Measurements from ENCODE around the gene DUSP16. TPM values are rescaled to one million over a fixed set of nuclear protein-coding genes. Genes with fewer than 3 reads are reported as not detected.
"Not testable (repeated sequence)": the region's sequence is repeated elsewhere in the genome, so short reads cannot be mapped to it uniquely, and the experiment has no call there.

Gene DUSP16
- total RNA-seq, 4 donors from 2014 or later, result 16.1 to 47.0 (median 40.0) TPM

GRCh38 chr12:12523229-12523628 is 39.4 kb downstream of the DUSP16 start:
- TF ChIP-seq CTCF (IDR thresholded peaks at IDR 0.05) (no peak), POLR2AphosphoS5 (IDR thresholded peaks at IDR 0.05) (no peak), POLR2A (IDR thresholded peaks at IDR 0.05) (no peak), EP300 (IDR thresholded peaks at IDR 0.05; ENCODE audit: low read depth) (no peak)
- H3K9me3 ChIP-seq, result no peaks in the 10 kb centered on the region
- no peak overlapping the region for H3K4me3 ChIP-seq
- DNase-seq, result no peak
- peaks cover 0 to 73% (median 27%) of the 10 kb centered on the region in 4 donors for H3K4me1 ChIP-seq
- H3K36me3 ChIP-seq, result no peaks in the 10 kb centered on the region
- in situ Hi-C loops (cut with MboI; ENCODE audit: low pct_ligation_motif_present in 1 of 4, low pct_unique_long_range_greater_than_20kb in 1 of 4, low sequenced_read_pairs in 3 of 4) (no loop called here), intact Hi-C loops (cut with DNase I; ENCODE audit: low total_unique reads) (no loop called here)
- peak overlapping the region in 3 of 4 donors; percentile 32 to 74 (median 68) for H3K27ac ChIP-seq
- H3K27me3 ChIP-seq, result no peaks in the 10 kb centered on the region

GRCh38 chr12:12522657-12523056 is 40.0 kb downstream of the DUSP16 start:
- intact Hi-C loops (cut with DNase I; ENCODE audit: low total_unique reads); H3K9me3 ChIP-seq; in situ Hi-C loops (cut with MboI; ENCODE audit: low pct_ligation_motif_present in 1 of 4, low pct_unique_long_range_greater_than_20kb in 1 of 4, low sequenced_read_pairs in 3 of 4); H3K4me3 ChIP-seq; H3K36me3 ChIP-seq; H3K27me3 ChIP-seq: not testable (repeated sequence)
- peak; percentile 57 for DNase-seq
- Histone ChIP-seq H3K4me1 (peaks cover 0 to 72% (median 24%) of the 10 kb centered on the region in 4 donors), H3K27ac (peak overlapping the region in 3 of 4 donors; percentile 35 to 74 (median 68))
- 80% methylated on average over 1 to 4 of the region's 4 CpGs for WGBS, 2 donors (ENCODE audit: low coverage in 1 of 2)

- Histone ChIP-seq H3K9me3 (no peaks in the 10 kb centered on the region), H3K4me3 (no peak overlapping the region), H3K27ac (peak overlapping the region in 3 of 4 donors; percentile 35 to 74 (median 68)), H3K36me3 (no peaks in the 10 kb centered on the region), H3K4me1 (peaks cover 0 to 72% (median 27%) of the 10 kb centered on the region in 4 donors), H3K27me3 (no peaks in the 10 kb centered on the region)
- no peak for TF ChIP-seq POLR2A (IDR thresholded peaks at IDR 0.05)
- TF ChIP-seq EP300 (IDR thresholded peaks at IDR 0.05; ENCODE audit: low read depth), result no peak
- TF ChIP-seq CTCF (IDR thresholded peaks at IDR 0.05), result no peak
- no peak for TF ChIP-seq POLR2AphosphoS5 (IDR thresholded peaks at IDR 0.05)
- in situ Hi-C loops (cut with MboI; ENCODE audit: low pct_ligation_motif_present in 1 of 4, low pct_unique_long_range_greater_than_20kb in 1 of 4, low sequenced_read_pairs in 3 of 4) (no loop called here), intact Hi-C loops (cut with DNase I; ENCODE audit: low total_unique reads) (no loop called here)
- WGBS, 2 donors (ENCODE audit: low coverage in 1 of 2), result 78 to 83% methylated on average over 3 to 6 of the region's 6 CpGs
- no peak for DNase-seq
These were observed 40.8 kb downstream of the DUSP16 start for GRCh38 chr12:12521888-12522287.

- H3K9me3 ChIP-seq, result no peaks in the 10 kb centered on the region
- in situ Hi-C loops (cut with MboI; ENCODE audit: low pct_ligation_motif_present in 1 of 4, low pct_unique_long_range_greater_than_20kb in 1 of 4, low sequenced_read_pairs in 3 of 4) (no loop called here), intact Hi-C loops (cut with DNase I; ENCODE audit: low total_unique reads) (no loop called here)
- 61 to 95% methylated on average over 5 to 8 of the region's 8 CpGs for WGBS, 2 donors (ENCODE audit: low coverage in 1 of 2)
- no peak for DNase-seq
- no peak overlapping the region for H3K27ac ChIP-seq
- peaks cover 0 to 69% (median 28%) of the 10 kb centered on the region in 4 donors for H3K4me1 ChIP-seq
- H3K4me3 ChIP-seq, result no peak overlapping the region
- no peaks in the 10 kb centered on the region for H3K27me3 ChIP-seq
- no peaks in the 10 kb centered on the region for H3K36me3 ChIP-seq
- TF ChIP-seq CTCF (IDR thresholded peaks at IDR 0.05) (no peak), EP300 (IDR thresholded peaks at IDR 0.05; ENCODE audit: low read depth) (no peak), POLR2AphosphoS5 (IDR thresholded peaks at IDR 0.05) (no peak), POLR2A (IDR thresholded peaks at IDR 0.05) (no peak)
These were observed 41.6 kb downstream of the DUSP16 start for GRCh38 chr12:12521044-12521485.

- no peaks in the 10 kb centered on the region for H3K9me3 ChIP-seq
- H3K4me1 ChIP-seq, result peaks cover 0 to 69% (median 28%) of the 10 kb centered on the region in 4 donors
- in situ Hi-C loops (cut with MboI; ENCODE audit: low pct_ligation_motif_present in 1 of 4, low pct_unique_long_range_greater_than_20kb in 1 of 4, low sequenced_read_pairs in 3 of 4), result no loop called here
- H3K27ac ChIP-seq, result peak overlapping the region in 3 of 4 donors; percentile 82 to 84 (median 84)
- no peak overlapping the region for H3K4me3 ChIP-seq
- DNase-seq, result no peak
- no peaks in the 10 kb centered on the region for H3K36me3 ChIP-seq
- H3K27me3 ChIP-seq, result no peaks in the 10 kb centered on the region
- TF ChIP-seq EP300 (IDR thresholded peaks at IDR 0.05; ENCODE audit: low read depth), result no peak
- TF ChIP-seq CTCF (IDR thresholded peaks at IDR 0.05), result no peak
- TF ChIP-seq POLR2AphosphoS5 (IDR thresholded peaks at IDR 0.05), result no peak
- no peak for TF ChIP-seq POLR2A (IDR thresholded peaks at IDR 0.05)
- intact Hi-C loops (cut with DNase I; ENCODE audit: low total_unique reads), result no loop called here
These were observed 42.4 kb downstream of the DUSP16 start for GRCh38 chr12:12520273-12520672.

All from transverse colon (tissue), 4 donors.